NK-92 treated with Interleukin-12 subunit alpha and Interleukin-12 subunit beta, amount 100 ng/mL, for 24 hours (cell line): ENCODE results near the gene ADO.
A peak's percentile ranks its signal among the peaks of the same experiment; 100 is the strongest.

Experiments
- DNase-seq: peaks from one replicate; lab custom pipeline; 2025; lab: John Stamatoyannopoulos, UW

ADO gene

DNA sequence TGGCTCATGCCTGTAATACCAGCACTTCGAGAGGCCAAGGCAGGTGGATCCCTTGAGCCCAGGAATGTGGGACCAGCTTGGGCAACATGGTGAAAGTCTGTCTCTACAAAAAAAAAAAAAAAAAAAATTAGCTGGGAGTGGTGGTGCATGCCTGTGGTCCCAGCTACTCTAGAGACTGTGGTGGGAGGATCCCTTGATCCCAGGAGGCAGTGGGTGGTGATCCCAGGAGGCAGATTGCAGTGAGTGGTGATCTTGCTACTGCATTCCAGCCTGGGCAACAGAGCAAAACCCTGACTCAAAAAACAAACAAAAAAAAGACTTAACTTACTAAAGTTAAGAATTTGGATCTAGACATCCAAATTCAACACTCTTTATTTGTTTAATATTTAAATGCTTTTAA is 10.2 kb upstream of the ADO start:
- no peak for DNase-seq

DNA sequence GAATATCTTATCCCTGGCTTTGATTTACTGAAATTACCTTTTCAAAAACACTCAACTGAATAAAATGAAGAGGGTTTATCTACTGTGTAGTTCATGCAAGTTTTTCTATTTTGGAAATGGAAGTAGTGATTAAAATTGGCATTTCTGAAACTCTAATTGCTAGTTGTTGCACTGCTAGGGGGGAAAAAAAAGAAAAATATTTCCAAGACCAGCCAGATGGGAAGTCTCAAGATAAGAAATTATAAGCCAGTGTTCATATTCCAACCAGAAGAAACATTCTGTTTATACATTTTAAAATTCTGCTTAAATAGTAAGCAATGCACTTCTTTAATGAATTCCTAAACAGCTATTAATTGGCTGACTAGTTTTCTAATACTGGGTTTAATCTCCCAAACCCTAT is 9.4 kb upstream of the ADO start:
- DNase-seq: no peak

DNA sequence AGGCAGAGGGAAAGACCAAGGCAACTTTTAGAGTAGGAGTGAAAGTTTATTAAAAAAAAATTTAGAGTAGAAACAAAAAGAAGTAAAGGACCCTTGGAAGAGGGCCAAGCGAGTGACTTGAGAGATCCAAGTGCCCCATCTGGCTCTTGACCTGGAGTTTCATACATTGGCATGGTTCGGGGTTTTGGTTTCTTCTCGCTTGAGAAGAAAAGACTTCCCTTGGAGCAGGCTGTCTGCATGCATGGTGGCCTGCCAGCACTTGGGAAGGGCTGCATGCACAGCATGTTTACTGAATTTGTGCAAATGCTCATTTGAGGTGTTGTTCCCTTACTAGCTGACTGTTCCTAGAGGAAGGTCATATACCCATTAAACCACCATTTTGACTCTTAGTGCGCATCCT is 8.8 kb upstream of the ADO start:
- DNase-seq: no peak

DNA sequence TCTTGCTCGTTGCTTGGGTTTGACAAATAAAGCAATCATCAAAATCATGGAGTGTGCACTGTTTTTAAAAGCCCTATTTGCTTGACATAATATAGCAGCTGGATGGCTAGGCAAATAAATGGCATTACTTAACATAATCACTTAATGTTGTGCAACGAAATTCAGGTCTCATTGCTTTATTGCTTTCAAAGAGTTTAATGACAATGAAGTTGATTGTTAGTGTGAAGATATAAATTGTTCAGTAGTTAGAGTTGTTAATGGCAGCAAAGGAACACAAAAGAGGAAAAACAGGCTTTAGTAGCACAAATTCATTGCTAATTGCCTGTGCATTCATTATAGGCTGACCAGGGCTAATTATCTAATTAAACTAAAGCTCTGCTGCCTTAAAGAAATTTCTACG is 7.6 kb upstream of the ADO start:
- DNase-seq: no peak

DNA sequence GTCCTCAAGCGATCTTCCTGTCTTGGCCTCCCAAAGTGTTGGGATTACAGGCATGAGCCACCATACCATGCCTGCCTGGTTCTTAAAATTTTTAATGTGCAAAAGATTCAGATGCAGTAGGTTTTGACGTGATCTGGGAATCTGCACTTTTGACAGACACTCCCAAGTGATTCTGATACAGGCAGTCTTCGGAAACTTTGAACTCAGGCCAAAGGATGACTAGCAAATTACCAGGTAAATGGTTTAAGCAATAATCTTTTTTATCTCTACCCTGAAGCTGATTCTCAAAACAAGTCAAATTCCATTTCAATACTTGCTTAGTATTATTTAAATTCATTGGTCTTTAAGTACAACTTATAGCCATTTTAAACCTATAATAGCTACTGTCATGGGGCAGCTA is 2.6 kb upstream of the ADO start:
- DNase-seq: no peak

DNA sequence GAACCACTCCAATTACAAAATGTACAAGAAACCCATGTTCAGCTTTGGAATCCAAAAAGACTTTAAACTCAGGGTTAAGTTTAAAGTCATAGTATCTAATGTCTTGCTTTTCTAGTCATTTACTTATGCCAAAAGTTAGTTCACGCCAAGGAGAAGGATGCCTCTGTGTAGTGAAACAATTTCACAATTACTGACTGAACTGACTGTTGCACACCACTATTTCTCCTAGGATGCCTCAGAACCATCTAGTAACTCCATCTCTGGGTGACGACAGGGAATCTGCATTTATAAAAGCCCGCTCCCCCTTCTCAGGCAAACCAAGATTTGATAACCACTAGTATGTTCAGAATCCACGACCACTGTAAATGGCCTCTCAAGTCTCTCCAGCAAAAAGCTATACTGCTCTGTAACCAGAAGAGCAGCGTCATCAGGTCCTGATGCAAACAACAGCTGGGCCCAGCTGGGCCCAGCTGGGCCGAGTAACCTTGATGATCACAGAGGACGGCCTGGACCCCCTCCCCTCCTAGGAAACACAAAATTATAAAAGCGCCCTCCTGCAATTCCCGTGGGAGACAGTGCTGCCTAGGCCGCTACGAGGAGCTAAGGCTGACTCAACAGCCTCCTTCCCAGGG is 680 bp upstream of the ADO start:
- DNase-seq: no peak

DNA sequence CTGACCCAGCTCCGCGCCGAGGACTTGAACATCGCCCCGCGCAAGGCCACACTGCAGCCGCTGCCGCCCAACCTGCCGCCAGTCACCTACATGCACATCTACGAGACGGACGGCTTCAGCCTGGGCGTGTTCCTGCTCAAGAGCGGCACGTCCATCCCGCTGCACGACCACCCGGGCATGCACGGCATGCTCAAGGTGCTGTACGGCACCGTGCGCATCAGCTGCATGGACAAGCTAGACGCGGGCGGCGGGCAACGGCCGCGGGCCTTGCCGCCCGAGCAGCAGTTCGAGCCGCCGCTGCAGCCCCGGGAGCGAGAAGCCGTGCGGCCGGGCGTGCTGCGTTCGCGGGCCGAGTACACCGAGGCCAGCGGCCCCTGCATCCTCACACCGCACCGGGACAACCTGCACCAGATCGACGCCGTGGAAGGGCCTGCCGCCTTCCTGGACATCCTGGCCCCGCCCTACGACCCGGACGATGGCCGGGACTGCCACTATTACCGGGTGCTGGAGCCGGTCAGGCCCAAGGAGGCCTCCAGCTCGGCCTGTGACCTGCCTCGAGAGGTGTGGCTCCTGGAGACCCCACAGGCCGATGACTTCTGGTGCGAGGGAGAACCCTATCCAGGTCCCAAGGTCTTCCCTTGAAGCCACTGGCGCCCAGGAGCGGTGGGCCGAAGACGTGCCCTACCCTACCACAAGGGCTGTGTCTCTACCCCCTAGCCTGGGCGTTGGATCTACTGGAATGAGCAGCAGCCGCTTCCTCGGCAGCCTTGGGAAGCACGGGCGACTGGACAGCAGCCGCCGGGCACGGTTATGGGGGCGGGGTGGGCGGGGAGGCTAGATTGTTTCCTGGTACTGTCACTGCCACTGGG is 945 bp downstream of the ADO start:
- DNase-seq: peak; percentile 51

DNA sequence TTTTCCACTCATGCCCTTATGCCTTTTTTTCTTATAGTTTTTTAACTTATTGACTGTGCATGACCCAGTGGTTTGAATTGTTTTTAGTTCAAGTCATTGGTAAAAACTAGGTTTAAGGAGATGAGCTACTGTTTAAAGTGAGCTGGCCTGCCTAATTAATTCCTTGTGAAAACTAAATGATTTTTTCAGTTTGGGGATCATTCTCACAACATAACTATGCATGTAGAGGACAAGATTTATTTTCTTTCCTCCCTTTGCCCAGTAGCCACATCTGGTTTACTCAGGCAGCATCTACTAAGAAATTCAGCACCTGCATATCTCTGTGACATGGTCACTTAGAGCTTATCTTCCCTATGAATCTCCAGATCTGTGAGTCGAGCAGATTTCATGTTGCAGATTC is 1.7 kb downstream of the ADO start:
- DNase-seq: no peak

DNA sequence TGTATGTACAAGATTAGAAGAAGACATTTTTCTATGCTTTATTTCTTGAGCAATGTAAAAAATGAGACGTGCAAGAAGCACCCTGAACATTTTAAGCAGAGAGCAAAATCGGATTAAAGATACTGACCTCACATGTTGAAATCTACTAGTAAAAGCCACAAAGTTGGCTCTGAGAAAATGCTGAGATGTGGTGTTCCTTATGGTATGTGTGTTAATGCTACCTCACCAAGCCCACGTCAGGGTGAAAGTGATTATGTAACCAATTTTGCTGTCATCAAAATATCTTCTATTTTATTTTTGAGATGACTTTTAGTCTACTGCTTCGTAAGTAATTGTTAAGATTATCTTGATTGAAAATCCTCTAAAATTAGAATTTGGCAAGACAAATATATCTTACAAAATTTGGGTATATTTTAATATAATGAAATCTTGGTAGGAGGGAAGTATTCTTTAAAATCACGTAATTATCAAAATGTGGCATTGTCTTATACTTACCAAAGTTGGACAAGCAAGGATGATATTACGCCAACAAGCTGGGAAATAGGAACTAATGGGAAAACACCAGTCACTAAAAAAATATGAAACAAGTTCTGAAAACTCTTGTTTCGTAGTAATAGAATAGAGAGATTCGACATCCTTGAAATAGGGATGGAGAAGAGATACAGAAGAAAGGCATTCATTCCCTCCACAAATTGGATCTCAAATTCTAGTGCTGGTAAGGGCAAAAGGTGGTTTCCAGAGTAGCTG is 5.8 kb downstream of the ADO start:
- DNase-seq: no peak

DNA sequence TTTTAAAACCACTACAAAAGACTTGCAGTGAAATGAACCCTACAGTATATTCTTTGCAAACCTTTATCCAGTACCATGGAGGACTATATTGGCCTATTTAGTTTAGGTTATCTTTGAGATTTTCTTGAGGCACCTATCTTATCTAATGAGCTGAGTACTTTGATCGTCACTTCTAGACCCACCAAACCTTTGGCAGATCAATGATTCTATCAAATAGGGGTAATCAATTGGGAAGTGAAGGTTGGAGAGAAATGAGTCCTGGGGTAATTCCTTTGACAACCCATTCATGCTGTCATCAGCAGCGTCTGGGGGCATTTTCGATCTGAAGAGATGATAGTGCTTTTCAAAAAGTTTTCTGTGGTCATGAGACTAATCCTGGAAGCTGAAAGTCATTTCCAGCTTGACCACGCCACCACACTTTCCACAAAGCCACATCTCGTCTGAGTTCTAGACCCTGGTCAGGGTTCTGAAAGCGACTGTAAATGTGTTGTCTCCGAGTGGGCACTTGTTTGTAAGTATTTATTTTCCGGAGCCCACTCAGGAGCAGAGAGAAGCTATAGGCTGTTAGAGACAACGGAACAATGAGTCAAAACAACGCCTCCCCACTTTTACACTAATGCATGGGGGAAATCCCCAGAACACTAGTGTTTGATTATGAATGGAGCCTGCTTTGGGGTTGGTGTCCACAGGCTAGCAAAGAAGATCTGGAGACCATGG is 6.8 kb downstream of the ADO start:
- DNase-seq: no peak

DNA sequence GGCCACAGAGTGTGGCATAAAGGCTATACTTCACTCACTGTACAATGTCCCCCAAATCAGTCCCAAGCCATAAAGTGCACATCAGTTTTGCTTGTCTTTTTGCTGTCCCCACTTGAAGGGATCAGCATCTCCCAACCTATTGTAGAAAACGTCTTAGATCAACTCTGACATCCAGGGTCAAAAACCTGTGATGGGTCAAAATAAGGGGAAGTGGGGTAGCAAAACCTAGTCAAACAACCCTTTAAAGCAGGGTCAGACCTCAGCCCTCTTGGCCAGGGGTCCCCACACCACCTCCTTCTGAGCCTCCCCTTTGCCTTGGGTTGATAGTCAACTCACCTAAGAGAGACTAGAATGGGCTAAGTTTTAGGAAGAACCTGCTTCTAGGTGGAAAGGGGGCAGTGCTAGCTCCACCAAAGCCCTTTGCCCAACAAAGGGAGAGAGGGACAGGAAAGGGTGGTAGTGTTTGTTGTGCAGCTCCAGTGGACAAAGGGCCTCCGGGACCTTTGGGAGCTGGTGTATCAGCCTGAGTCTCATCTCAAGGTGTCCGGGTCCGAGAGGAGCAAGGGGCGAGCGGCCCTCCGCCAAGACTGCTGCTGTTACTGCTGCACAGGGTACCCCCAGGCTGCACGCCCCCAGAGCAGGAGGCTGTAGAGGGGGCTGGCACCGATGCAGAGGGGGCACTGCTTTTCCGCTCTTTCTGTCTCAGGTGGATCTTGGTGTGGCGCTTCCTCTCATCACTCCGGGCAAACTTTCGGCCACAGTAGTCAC is 8.3 kb downstream of the ADO start:
- no peak for DNase-seq

DNA sequence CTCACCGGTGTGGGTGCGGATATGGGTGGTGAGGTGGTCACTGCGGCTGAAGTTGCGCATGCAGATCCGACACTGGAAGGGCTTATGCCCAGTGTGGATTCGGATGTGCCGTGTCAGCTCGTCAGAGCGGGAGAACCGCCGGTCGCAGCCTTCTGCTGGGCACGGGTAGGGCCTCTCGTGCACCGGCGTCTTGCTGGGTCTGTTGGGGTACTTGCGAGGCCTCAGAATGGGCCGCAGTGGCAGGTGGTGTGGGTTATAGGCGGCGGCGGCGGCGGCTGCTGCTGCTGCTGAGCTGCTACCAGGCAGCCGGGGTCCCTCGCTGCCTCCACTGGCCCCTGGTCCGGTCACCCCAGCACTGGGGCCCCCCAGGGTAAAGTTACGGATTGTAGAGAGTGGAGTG is 8.9 kb downstream of the ADO start:
- no peak for DNase-seq

DNA sequence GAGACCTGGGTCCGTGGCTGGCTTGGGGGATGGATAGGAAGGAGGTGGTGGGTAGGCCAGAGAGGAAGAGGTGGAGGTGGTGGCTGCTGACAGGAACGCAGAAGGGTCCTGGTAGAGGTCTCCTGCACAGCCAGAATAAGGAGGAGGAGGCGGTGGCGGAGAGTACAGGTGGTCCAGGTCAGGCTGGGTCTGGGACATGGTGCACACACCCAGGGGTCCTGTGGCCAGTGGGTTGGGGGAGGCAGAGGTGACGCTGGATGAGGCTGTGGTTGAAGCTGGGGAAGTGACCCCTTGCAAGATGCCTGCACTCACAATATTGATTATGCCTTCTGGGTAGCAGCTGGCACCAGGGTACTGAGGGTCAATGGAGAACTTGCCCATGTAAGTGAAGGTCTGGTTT is 9.5 kb downstream of the ADO start:
- no peak for DNase-seq

DNA sequence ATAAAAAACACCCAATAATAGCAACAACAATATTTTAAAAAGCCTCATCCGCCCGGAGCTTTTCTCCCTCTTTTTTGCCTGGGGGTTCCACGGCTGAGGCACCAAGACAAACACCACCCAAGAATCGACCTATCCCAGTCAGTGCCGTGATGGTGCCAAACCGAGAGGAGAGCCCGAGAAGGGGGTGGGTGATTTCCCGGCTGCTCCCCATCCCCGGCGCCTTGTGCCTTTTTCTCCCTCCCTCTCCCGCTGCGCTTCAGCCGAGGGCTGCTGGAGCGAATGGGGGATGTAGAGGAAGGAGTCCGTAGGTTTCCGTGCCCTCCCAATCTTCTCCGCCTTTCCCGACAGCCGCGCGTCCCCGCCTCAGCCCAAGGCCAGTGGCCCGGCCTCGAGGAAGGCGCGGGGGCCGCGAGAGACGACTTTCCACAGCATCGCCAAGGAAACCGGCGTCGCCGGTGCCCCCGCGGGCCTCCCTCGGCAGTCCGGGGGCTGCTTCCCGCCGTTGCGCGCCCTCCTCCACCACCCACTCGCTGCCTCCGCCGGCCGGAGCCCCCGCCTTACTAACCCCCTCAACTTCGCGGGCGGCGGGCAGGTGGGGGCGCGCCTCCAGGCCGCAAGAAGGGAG is 10.3 kb downstream of the ADO start:
- DNase-seq: no peak

DNA sequence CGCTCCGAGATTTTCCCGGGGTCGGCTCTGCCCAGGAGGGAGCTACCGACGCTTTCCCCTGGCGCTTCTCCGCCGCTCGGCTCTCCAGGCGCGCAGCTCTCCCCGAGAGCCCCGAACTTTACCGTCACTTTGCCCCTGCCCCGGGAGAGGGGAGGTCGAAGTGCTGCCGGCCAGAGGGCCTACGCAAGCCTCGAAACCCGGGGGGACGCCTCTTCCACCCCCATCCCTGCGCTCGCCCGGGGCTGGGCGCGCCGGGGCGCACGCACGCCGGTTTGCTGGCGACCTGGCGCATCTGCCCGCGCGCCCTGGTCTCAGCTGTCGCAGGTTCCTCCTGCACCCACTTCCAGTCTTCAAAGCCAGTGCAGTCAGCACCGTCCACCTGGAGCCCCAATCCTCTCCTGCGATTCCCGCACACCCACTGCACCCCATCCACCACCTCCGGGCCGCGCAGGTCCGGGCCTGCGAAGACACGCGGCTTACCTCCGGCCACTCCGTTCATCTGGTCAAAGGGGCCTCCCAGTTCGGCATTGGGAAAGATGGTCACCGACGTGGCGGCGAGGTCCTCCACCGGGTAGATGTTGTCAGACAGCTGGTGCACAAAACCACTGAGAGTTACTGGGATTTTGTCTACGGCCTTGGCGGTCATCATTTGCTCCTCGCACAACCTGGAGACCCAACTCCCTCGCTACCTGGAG is 11.0 kb downstream of the ADO start:
- DNase-seq: no peak

DNA sequence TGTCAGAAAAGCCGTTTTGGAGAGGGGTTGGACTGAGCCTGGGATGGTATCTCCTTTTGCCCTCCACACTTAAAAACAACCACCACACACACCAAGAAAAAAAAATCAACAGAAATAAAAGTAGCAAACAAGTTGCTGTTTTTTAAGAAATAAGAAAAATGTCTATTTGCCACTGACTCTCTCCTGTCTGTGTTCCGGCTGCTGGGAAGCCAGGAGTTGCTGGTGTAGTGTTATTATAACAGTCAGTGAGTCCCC is 11.5 kb downstream of the ADO start:
- DNase-seq: no peak

DNA sequence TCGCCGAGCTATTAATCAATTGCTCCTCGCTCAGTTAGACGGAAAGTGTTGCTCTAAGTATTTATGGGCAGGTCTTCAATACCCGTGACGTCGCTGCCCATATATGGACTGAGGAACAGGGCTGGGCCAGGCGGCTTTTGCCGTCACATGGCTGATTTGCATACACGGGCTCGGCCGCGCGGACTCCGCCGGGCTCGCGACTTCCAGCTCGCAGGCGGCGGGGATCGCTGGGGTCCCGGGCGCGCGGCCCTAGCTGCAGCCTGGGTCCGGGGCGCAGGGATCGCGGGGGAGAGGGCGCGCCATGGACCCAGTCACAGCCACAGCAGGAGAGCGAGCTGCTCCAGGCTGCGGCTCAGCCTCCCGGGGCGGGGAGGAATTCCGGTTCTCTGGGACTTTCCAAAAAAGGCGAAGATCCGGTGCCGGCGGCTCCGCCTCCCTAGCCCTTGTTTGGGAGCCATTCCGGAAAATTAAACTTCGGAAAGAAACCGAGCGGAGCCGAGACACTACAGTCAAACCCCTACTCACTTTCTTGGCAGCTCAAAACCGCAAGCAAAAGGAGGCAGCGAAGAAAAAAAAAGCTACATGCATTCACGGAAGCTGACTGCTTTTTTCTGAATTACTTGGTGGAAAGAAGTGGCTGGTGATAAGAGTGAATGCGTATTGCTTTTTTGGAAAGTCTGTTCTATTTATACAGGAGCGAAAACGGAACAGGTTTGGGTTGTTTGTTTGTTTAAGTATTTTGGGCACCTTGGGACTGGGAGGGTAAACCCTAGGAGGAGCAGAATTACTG is 12.0 kb downstream of the ADO start, which contains the start of gene EGR2:
TSS of gene EGR2 (minus strand) at position 36 of the 790 bp plus-strand sequence. CDS start 337 bp downstream, outside the sequence.
- peak; percentile 86 for DNase-seq

DNA sequence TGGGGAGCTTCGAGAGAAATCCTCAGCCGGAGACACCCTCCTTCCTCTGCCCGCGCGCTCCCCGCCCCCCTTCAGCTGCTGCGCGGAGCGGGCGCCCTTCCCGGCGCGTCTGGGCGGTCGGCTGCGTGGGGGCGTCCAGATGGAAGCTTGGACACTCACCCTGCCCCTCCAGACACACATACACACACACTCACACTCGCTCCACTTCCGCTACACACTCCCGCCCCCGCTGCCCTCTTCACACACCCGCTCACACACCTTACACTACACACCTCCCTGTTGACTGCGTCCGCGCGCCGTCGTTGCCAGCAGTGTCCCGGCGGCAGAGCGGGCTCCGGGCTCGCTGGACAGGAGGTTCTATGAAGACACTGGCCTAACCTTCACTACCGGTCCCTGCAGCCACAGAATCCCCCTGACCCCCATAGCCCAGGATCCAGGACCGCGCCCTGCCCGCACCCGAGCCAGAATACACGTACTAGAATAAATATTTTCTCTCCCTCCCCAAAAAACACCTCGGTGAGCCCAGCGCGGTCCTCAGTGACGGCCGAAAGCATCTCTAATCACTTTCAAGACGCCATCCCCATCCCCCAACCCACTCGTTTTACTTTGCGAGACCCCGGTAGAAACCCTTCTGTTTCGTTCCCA is 12.7 kb downstream of the ADO start:
- peak; percentile 73 for DNase-seq

DNA sequence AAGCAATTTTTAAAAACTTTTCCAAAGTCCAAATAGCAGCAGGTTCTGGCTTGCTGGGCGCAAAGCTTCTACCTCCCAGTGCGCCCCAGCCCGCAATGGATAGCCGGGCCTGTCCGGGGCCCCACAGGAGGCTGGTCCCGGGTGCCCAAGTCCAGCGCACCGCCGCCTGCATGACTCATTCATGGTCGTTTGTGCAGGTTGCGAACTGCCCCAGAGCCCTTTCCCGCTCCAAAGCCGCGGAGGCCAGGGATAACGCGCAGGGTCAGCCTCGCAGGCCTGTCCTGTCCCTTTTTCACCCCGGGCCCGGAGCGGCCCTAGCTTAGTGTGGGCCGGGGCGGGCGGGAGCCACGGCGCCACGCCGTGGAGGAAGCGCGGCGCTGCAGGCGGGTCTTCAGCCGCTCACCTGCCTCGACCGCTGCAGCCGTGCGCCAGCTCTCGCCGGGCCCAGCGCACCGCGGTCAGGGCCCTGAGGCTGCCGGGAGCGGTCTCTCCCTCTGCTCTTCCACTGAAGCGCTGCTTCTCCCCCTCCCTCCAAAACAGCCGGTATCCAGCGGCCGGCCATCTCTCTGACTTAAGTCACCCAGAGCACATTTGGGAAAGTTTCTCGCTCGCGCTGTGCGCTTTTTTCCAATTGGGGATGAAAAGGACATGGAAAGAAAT is 13.4 kb downstream of the ADO start:
- DNase-seq: peak; percentile 55
